Subcutaneous adipose tissue (tissue), 4 donors: ENCODE data around the gene RNF111. TPM values are rescaled to one million over a fixed set of nuclear protein-coding genes. Genes with fewer than 3 reads are reported as not detected.

Experiments used
- total RNA-seq, 4 donors: library from RNA; depleted of rRNA; stranded (reverse); fragments of >200 nt; gene quantifications; one replicate each; pipeline ENCODE4 v1.1.0, GENCODE V29; 2016
- TF ChIP-seq, protein P1 (sequence below): fragments of 450-650 bp; IDR thresholded peaks from one replicate; pipeline ENCODE4 v1.5.1; 2016; ENCODE audit warnings: low read depth, mild to moderate bottlenecking, control low read depth, antibody characterized with exemption, moderate library complexity

RNF111 gene
- total RNA-seq, 4 donors from 2014 or later = 24.2 to 35.7 (median 28.0) TPM

DNA sequence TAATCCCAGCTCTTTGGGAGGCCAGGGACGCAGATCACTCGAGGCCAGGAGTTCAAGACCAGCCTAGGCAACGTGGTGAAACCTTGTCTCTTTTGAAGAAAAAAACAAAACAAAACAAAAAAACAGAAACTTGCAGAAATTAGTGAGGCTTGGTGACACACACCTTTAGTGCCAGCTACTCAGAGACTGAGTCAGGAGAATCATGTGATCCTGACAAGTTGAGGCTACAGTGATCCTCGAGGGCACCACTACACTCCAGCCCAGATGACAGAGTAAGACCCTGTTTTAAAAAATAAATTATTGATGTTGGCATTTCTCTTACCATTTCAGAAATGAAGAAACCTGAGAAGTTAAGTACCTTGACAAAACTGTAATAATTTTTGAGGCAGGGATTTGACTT lies 72.9 kb downstream of the RNF111 start:
- TF ChIP-seq, protein P1, sequence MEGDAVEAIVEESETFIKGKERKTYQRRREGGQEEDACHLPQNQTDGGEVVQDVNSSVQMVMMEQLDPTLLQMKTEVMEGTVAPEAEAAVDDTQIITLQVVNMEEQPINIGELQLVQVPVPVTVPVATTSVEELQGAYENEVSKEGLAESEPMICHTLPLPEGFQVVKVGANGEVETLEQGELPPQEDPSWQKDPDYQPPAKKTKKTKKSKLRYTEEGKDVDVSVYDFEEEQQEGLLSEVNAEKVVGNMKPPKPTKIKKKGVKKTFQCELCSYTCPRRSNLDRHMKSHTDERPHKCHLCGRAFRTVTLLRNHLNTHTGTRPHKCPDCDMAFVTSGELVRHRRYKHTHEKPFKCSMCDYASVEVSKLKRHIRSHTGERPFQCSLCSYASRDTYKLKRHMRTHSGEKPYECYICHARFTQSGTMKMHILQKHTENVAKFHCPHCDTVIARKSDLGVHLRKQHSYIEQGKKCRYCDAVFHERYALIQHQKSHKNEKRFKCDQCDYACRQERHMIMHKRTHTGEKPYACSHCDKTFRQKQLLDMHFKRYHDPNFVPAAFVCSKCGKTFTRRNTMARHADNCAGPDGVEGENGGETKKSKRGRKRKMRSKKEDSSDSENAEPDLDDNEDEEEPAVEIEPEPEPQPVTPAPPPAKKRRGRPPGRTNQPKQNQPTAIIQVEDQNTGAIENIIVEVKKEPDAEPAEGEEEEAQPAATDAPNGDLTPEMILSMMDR = no peak

DNA sequence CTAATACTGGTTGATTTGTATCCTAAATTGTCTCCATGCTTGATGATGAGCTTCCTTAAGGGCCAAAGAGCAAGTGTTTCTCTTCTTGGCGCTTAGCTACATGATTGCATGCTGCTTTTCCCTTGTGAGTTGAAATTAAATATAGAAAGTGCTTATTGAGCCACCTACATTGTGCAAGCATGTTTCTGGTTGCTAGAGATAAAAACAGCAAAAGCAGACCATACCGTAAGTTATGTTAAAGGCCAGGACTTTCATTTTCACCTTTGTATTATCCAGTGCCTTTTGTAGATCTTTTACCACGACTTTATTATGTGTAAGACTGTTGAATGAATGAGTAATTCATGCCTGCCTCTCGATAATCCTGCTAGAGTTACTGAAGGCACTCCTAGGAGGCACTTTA lies 75.6 kb downstream of the RNF111 start:
- TF ChIP-seq, protein P1 = no peak

DNA sequence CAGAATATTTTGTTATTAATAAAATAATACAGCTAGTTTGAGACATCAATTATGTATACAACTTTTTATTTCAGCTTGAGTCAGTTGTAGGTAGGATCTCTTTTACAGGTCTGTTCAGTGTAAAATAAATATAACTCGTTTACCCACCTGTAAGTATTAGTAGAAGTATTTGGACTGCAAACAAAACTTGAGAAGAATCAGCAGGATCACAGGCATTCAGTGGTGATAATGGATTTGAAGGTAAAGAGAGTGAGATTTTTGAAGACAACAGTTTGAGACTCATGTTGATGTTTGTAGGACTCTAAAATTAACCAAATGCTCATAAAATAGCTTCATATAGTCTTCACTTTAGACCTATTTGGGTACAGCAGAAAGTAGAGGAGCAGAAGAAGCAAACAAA lies 82.0 kb downstream of the RNF111 start:
- TF ChIP-seq, protein P1 = no peak

DNA sequence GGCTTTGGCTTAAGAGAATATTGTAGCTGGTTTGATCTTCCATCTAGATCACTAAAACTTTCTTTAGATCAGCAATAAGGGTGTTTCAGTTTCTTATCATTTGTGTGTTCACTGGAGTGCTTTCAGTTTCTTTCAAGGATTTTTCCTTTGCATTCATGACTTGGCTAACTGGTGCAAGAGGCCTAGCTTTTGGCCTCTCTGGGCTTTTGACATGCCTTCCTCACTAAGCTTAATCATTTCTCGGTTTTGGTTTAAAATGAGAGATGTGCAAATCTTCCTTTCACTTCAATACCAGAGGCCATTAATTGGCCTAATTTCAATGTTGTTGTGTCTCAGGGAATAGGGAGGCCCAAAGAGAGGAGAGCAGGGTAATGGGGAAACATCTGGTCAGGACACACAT lies 87.1 kb downstream of the RNF111 start:
- TF ChIP-seq, protein P1 = no peak

DNA sequence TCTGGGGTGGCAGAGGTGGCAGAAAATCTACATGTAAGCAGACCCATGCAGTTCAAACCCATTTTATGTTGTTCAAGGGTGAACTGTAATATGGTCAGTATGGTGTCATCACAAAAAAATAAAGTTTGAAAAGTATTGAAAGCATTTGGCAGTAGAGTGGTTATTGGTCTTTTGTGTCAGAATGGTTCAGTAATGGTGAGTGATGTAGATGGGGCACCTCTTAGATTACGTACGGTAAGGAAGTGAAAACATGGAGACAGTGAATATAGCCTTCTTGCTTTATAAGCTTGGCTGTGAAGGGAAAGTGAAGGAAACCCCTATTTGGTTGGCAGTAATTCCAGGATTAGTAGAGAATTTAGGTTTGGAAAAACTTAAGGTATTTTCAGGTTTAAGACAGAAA lies 100.3 kb downstream of the RNF111 start:
- TF ChIP-seq, protein P1 = no peak

DNA sequence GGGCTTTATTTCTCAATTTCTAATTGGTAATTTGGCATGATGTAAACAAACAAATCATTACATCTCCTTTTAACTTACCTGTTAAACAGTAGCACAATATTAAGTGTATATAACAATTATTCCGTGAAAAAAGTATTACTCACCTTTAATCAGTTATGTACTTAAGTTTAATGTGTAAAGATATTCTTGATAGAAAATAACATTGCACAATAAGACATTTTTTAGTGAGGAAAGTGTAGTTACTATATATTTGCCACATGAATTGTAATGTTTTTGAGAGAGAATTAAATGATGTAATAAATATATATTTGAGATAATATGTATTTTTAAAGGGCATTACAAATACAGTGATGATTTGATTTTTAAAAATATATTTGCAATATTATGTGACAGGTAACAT lies 106.6 kb downstream of the RNF111 start:
- TF ChIP-seq, protein P1 = no peak

DNA sequence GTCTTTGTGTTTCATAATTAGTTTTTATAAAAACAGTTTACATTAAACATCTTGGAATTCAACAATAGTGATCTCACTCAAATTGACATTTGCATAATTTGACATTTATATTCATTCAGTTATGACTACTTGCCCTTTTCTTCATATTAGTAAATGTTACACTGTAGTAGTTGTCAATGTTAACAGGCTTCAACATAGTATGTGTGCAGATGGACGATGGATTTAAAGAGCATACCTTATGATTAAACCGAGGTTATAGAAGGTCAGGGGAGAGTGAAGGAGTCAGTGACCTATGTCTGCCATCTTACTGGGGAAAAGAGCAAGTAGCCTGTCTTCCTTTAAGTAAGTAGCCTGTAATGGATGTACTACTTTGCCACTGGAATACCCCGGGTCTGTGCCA lies 109.0 kb downstream of the RNF111 start:
- TF ChIP-seq, protein P1 = no peak

DNA sequence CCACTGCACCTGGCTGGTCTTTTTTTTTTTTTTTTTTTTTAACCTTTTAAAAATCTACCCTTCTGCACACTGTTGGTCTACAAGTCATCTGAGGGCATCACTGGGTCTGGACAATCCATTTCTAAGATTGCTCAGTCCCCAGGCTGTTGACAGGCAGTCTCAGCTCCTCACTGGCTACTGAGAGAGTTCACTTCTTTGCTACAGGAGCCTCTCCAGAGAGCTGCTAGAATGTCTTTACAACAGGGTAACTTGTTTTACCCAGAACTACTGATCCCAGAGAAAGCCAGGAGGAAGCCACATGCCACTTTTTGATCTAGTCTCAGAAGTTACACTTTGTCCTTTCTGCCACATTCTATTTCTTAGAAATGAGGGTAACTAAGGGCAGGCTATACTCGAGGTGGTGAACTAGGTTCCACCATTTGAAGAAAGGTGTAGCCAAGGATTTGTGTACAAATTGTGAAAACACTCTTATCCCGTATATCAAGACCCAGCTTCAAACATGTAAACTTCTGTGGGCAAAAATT lies 111.8 kb downstream of the RNF111 start:
- TF ChIP-seq, protein P1 = no peak
